Omental fat pad (tissue), 4 donors: ENCODE data around the gene TBC1D9B. TPM values are rescaled to one million over a fixed set of nuclear protein-coding genes. Genes with fewer than 3 reads are reported as not detected.

Experiments
- ATAC-seq: fragments of 150-250 bp; one replicate; pipeline ENCODE4 v1.9.1; 2016; ENCODE audit warnings: mild to moderate bottlenecking, moderate library complexity; ENCODE audit not compliant: low FRiP score
- DNase-seq: peaks from one replicate; pipeline ENCODE4 v3.0.0-alpha.2; 2019; ENCODE audit warnings: low spot score
- CTCF ChIP-seq, 3 donors: fragments of 450-650 bp; IDR thresholded peaks; one replicate each; pipeline ENCODE4 v1.5.1; 2016 to 2017; ENCODE audit warnings: antibody characterized with exemption in 3 of 3, mild to moderate bottlenecking in 3 of 3, moderate library complexity in 2 of 3
- total RNA-seq, 4 donors: library from RNA; depleted of rRNA; stranded (reverse); fragments of >200 nt; gene quantifications; one replicate each; pipeline ENCODE4 v1.1.0, GENCODE V29; 2016

Gene TBC1D9B
- 100 to 1,000 TPM in 2 of 4 donors, 10 to 100 TPM in 2; 85.4 to 114 (median 97.0) TPM for total RNA-seq

GRCh38 chr5:179907556-179908324, at the start of gene TBC1D9B:
TSS of gene TBC1D9B (minus strand) at chr5:179907897. CDS start at chr5:179907821, 76 bp downstream.
- TF ChIP-seq CTCF (IDR thresholded peaks at IDR 0.05): peak in 1 of 3 donors; percentile 12
- DNase-seq (no peak), ATAC-seq (peak; percentile 95)

GRCh38 chr5:179955630-179956029, 47.9 kb upstream of the TBC1D9B start:
- TF ChIP-seq CTCF (IDR thresholded peaks at IDR 0.05): no peak
- no peak for DNase-seq
- no peak for ATAC-seq

- TF ChIP-seq CTCF (IDR thresholded peaks at IDR 0.05): no peak
- ATAC-seq (no peak), DNase-seq (no peak)
These were observed 47.4 kb upstream of the TBC1D9B start for GRCh38 chr5:179955062-179955461.

- no peak for TF ChIP-seq CTCF (IDR thresholded peaks at IDR 0.05)
- DNase-seq: no peak
- no peak for ATAC-seq
These were observed 46.7 kb upstream of the TBC1D9B start for GRCh38 chr5:179954434-179954833.

- ATAC-seq (no peak), DNase-seq (no peak)
- TF ChIP-seq CTCF (IDR thresholded peaks at IDR 0.05): no peak
These were observed 46.3 kb upstream of the TBC1D9B start for GRCh38 chr5:179953987-179954386.

GRCh38 chr5:179936976-179937681, 29.4 kb upstream of the TBC1D9B start:
- DNase-seq (no peak), ATAC-seq (no peak)

More at GRCh38 chr5:179936976-179937681, 29.4 kb upstream of the TBC1D9B start:
- no peak for TF ChIP-seq CTCF (IDR thresholded peaks at IDR 0.05)
